Peyer's patch (tissue), 4 donors: ENCODE measurements around the gene PRXL2B. TPM values are rescaled to one million over a fixed set of nuclear protein-coding genes. Genes with fewer than 3 reads are reported as not detected.
"Not testable (repeated sequence)": the region's sequence is repeated elsewhere in the genome, so short reads cannot be mapped to it uniquely, and the experiment has no call there.

Experiments used
- DNase-seq, 3 donors: peaks; one replicate each; pipeline ENCODE4 v3.0.0-alpha.2; 2017 to 2019
- H3K27ac ChIP-seq, 4 donors: fragments of 200-600 bp; sonication (generic); one replicate each; pipeline ENCODE4 v1.5.1; 2016 to 2019
- H3K27me3 ChIP-seq, 2 donors: fragments of 200-600 bp; sonication (generic); one replicate each; pipeline ENCODE4 v1.5.1; 2019
- H3K36me3 ChIP-seq, 3 donors: fragments of 200-600 bp; sonication (generic); one replicate each; pipeline ENCODE4 v1.5.1; 2016 to 2019
- H3K4me1 ChIP-seq, 4 donors: fragments of 200-600 bp; sonication (generic); one replicate each; pipeline ENCODE4 v1.5.1; 2016 to 2019
- H3K4me3 ChIP-seq, 4 donors: fragments of 200-600 bp; sonication (generic); 1 replicate in 3 of 4; 2 replicates in 1 of 4; pipeline ENCODE4 v1.5.1; 2016 to 2019; ENCODE audit warnings: mild to moderate bottlenecking in 1 of 4
- H3K9me3 ChIP-seq, 4 donors: fragments of 200-600 bp; sonication (generic); one replicate each; pipeline ENCODE4 v1.5.1; 2016 to 2019; ENCODE audit warnings: mild to moderate bottlenecking in 1 of 4
- POLR2A ChIP-seq, 2 donors: fragments of 450-650 bp; IDR thresholded peaks; one replicate each; pipeline ENCODE4 v1.5.1; 2017; ENCODE audit warnings: antibody characterized with exemption in 2 of 2, mild to moderate bottlenecking in 2 of 2, moderate library complexity in 2 of 2
- total RNA-seq, 4 donors: library from RNA; depleted of rRNA; stranded (reverse); fragments of >200 nt; gene quantifications; one replicate each; pipeline ENCODE4 v1.1.0, GENCODE V29; 2016
- TF ChIP-seq, protein P1 (sequence below), 6 experiments: fragments of 450-650 bp in 4 of 6; fragments of 200-600 bp in 2 of 6; sonication (generic) in 1 of 6; IDR thresholded peaks; one replicate each; pipeline ENCODE4 v1.5.1; 2017 to 2019; ENCODE audit warnings: antibody characterized with exemption in 6 of 6, mild to moderate bottlenecking in 3 of 6, moderate library complexity in 1 of 6

Gene PRXL2B
- total RNA-seq, 4 donors from 2014 or later = 41.3 to 79.5 (median 59.0) TPM

DNA sequence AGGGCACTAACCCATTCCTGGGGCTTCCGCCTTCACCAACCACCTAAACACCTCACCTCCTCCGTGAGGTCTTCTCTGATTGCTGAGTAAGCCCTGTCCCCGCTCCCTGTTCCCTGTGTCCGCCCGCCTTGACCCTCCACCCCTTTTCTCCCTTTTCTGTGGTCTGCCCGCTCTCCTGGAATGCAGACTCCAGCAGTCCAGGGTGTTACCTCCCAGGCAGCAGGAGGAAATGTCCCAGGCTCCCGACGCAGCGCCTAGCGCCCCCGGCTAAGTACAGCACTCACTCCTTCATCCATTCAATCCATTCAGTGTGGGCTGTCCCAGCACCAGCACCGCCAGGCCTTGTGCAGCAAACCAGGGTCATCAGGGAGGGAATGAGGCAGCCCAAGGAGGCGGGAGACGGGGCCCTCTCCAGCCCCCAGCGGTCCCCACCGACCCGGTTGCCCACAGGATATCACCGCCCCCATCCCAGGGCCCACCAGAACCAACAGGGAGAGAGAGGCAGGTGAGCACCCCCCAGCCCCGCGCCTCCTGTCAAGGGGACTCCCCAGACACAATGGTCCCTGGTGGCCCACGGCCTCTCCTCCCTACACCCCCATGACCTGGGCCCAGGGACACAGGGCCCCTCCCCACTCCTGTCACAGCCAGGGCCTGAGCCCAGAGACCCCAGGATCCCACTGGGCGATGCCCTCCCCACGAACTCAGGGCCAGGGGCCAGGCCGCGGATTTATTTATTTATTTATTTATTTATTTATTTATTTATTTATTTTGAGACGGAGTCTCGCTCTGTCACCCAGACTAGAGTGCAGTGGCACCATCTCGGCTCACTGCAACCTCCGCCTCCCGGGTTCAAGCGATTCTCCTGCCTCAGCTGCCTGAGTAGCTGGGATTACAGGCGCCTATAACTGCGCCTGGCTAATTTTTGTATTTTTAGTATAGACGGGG lies 20.2 kb upstream of the PRXL2B start:
- H3K9me3 ChIP-seq = no peaks in the 10 kb centered on the region
- peak in 1 of 3 donors; percentile 46 for DNase-seq
- no peak overlapping the region for H3K27ac ChIP-seq
- peaks cover 0 to 16% (median 0%) of the 10 kb centered on the region in 4 donors for H3K4me1 ChIP-seq
- no peak overlapping the region for H3K4me3 ChIP-seq
- H3K36me3 ChIP-seq = peaks cover 0 to 28% (median 0%) of the 10 kb centered on the region in 3 donors
- TF ChIP-seq, protein P1, sequence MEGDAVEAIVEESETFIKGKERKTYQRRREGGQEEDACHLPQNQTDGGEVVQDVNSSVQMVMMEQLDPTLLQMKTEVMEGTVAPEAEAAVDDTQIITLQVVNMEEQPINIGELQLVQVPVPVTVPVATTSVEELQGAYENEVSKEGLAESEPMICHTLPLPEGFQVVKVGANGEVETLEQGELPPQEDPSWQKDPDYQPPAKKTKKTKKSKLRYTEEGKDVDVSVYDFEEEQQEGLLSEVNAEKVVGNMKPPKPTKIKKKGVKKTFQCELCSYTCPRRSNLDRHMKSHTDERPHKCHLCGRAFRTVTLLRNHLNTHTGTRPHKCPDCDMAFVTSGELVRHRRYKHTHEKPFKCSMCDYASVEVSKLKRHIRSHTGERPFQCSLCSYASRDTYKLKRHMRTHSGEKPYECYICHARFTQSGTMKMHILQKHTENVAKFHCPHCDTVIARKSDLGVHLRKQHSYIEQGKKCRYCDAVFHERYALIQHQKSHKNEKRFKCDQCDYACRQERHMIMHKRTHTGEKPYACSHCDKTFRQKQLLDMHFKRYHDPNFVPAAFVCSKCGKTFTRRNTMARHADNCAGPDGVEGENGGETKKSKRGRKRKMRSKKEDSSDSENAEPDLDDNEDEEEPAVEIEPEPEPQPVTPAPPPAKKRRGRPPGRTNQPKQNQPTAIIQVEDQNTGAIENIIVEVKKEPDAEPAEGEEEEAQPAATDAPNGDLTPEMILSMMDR (IDR thresholded peaks at IDR 0.05) = no peak
- no peak for TF ChIP-seq POLR2A (IDR thresholded peaks at IDR 0.05)
- peaks cover 0 to 4% of the 10 kb centered on the region in 2 donors for H3K27me3 ChIP-seq

DNA sequence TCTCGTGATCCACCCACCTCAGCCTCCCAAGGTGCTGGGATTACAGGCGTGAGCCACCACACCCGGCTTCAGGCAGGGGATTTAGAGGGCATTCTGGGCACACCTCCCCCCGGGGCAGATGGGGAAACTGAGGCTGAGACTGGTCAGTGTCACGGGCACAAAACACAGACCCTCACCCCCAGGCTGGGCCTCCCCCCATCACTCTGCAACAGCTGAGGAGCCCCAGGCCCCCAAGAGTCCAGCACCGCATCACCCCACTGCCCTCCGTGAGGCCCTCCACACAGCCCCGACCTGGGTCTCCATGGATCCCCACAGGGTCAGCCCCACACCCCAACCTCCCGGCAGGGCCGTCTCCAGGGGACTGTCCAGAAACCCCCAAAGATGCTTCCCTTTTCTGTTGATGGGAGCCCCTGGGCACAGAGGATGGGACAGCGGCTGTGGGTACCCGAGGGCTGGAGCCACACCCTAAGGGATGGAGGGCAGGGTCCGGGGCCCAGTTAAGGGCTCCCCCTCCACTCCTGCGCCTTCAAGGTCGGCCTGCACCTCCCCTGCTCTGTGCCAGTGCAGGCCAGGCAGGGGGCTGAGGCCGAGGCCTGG lies 19.4 kb upstream of the PRXL2B start:
- no peak for TF ChIP-seq POLR2A (IDR thresholded peaks at IDR 0.05)
- TF ChIP-seq, protein P1 (IDR thresholded peaks at IDR 0.05) = no peak
- H3K27ac ChIP-seq = no peak overlapping the region
- peaks cover 0 to 16% (median 0%) of the 10 kb centered on the region in 4 donors for H3K4me1 ChIP-seq
- H3K27me3 ChIP-seq = peaks cover 0 to 4% of the 10 kb centered on the region in 2 donors
- no peak overlapping the region for H3K4me3 ChIP-seq
- peak in 1 of 3 donors; percentile 43 for DNase-seq
- H3K36me3 ChIP-seq = peaks cover 0 to 20% (median 0%) of the 10 kb centered on the region in 3 donors
- H3K9me3 ChIP-seq = no peaks in the 10 kb centered on the region

DNA sequence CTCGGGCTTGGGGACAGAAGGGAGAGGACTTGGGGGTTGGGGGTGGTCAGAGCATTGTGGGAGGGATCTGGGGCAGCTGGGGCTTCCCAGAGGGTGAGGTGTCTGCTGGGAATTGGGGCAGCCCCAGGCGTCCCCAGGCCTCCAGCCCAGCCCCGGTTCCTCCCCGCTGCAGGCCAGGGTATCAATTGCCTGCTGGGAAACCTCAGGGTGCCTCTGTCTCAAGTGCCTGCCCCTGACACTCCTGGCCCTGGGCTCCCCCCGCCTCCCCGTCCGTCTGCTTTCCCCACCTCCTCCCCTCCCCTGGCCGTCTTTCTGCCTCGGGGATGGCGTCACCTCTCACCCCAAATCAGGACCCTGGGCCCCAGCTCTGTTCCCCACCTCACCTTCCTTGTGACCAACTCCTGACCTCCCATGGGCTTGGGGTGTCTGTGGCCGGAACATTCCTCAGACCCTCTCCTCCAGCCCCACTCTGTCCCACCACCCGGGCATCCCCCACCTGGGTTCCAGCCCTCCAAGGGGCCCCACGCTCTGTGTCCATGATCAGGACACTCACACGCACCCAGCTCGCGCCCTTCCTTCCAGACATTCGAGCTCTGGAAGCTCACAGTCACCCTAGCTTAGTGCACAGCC lies 18.3 kb upstream of the PRXL2B start:
- not testable (repeated sequence) for H3K36me3 ChIP-seq, H3K9me3 ChIP-seq, H3K4me3 ChIP-seq, H3K27me3 ChIP-seq, DNase-seq, H3K27ac ChIP-seq
- peaks cover 0 to 16% (median 0%) of the 10 kb centered on the region in 4 donors for H3K4me1 ChIP-seq

DNA sequence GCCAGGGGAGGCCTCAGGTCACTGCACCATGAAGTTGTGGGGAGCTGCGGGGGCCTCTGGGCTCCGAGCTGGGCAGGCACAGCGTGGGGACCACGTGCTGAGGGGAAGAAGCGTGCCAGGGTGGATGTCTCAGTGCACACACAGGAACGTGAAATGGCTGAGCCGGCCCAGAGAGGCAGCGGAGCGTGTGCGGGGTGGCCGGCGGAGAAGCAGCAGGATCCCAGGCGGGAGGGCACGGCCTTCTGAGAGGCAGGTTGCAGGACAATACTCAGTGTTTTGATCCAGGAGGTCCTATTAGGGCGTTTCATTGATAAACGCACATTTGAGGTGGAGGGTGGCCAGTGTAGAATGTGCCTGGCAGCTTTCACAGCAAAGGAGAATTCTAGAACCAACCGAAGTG lies 17.5 kb upstream of the PRXL2B start:
- Histone ChIP-seq H3K4me3 (no peak overlapping the region), H3K36me3 (peaks cover 0 to under 1% (median 0%) of the 10 kb centered on the region in 3 donors), H3K27me3 (peaks cover 0 to 4% of the 10 kb centered on the region in 2 donors), H3K27ac (no peak overlapping the region), H3K9me3 (no peaks in the 10 kb centered on the region), H3K4me1 (peaks cover 0 to 13% (median 0%) of the 10 kb centered on the region in 4 donors)
- TF ChIP-seq, protein P1 (IDR thresholded peaks at IDR 0.05) = no peak
- TF ChIP-seq POLR2A (IDR thresholded peaks at IDR 0.05) = no peak
- DNase-seq = peak in 1 of 3 donors; percentile 41

DNA sequence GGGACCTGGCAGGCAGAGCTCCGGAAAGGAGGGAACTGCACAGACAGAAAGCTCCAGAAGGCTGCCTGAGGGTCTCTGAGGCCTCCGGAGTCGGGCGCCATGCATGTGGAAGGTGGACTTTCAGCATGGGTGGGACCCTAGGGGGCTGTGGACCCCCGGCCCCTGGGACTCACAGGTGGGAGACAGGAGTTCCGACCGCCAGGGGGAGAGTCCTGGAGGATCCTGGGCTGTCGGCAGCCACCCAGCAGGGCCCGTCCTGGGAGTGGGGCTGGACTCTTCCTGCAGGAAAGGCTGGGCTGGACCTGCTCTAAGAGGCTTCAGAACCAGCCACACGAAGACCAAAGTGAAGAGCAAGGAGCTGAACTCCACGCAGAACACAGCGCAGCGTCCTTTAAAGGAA lies 16.9 kb upstream of the PRXL2B start:
- not testable (repeated sequence) for H3K27me3 ChIP-seq, H3K4me3 ChIP-seq, H3K9me3 ChIP-seq, H3K27ac ChIP-seq, H3K4me1 ChIP-seq, H3K36me3 ChIP-seq
- DNase-seq = peak in 1 of 3 donors; percentile 48

DNA sequence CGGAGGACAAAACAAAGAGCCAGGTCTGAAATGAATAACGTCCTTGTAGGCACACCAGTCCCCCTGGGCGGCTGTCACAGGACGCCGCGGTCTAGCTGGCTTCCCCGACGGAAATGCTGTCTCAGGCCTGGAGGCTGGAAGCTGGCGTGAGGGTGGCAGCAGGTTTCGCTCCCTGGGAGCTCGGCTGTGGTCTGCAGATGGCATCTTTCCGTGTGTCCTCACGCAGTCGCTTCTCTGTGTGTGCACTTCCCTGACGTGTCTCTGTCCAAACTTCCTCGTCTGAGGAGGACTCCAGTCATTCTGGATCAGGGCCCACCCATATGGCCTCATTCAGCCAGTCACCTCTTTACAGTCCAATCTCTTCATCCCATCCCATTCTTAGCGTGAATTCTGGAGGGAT lies 16.2 kb upstream of the PRXL2B start:
- H3K27me3 ChIP-seq = peaks cover 0 to 4% of the 10 kb centered on the region in 2 donors
- DNase-seq = no peak
- no peak for TF ChIP-seq POLR2A (IDR thresholded peaks at IDR 0.05)
- TF ChIP-seq, protein P1 (IDR thresholded peaks at IDR 0.05) = no peak

More for the DNA sequence above, 16.2 kb upstream of the PRXL2B start:
- Histone ChIP-seq H3K9me3 (no peaks in the 10 kb centered on the region), H3K4me3 (no peak overlapping the region), H3K27ac (no peak overlapping the region), H3K36me3 (no peaks in the 10 kb centered on the region), H3K4me1 (peaks cover 0 to under 1% (median 0%) of the 10 kb centered on the region in 4 donors)
